ENCODE results near the gene PLCZ1. TPM values are rescaled to one million over a fixed set of nuclear protein-coding genes. Genes with fewer than 3 reads are reported as not detected.

Gene PLCZ1
- total and polyA plus RNA-seq, 2 experiments from 2014 or later, result not detected

GRCh38 chr12:18634382-18634781, 103.4 kb downstream of the PLCZ1 start:
- H3K4me3 ChIP-seq, result no peak overlapping the region
- no peaks in the 10 kb centered on the region for H3K9me3 Mint-ChIP-seq
- H3K4me2 ChIP-seq, result no peak overlapping the region
- no peak overlapping the region for H3K27ac Mint-ChIP-seq
- peaks cover 11% of the 10 kb centered on the region for H3K9me2 ChIP-seq (ENCODE audit: insufficient read depth)
- ATAC-seq (no peak), DNase-seq (ENCODE audit: low spot score) (no peak)
- no peaks in the 10 kb centered on the region for H3K27me3 Mint-ChIP-seq (ENCODE audit: insufficient read depth, low read depth, poor library complexity)
- H4K20me1 ChIP-seq (replicated peaks; ENCODE audit: insufficient read depth), result no peaks in the 10 kb centered on the region
- no peaks in the 10 kb centered on the region; the same call in 2 of the 3 replicates for H3K4me1 Mint-ChIP-seq
- no peak overlapping the region for H2AFZ ChIP-seq
- TF ChIP-seq ZNF462 (CRISPR knock-in tag; IDR thresholded peaks at IDR 0.05) (no peak), NANOG (IDR thresholded peaks at IDR 0.05; ENCODE audit: borderline replicate concordance) (no peak), POLR2AphosphoS5 (IDR thresholded peaks at IDR 0.05; ENCODE audit: low read depth) (no peak), ZNF114 (CRISPR knock-in tag; IDR thresholded peaks at IDR 0.05) (no peak), EZH2phosphoT487 (IDR thresholded peaks at IDR 0.05; ENCODE audit: unreplicated experiment) (no peak), EZH2 (IDR thresholded peaks at IDR 0.05; ENCODE audit: low read depth, unreplicated experiment) (no peak), STAT1 (IDR thresholded peaks at IDR 0.05; ENCODE audit: unreplicated experiment) (no peak)
- H3K27me3 ChIP-seq (ENCODE audit: insufficient read depth), result no peaks in the 10 kb centered on the region
- no peaks in the 10 kb centered on the region for H3K36me3 ChIP-seq (ENCODE audit: insufficient read depth)
- no peaks in the 10 kb centered on the region for H3F3A ChIP-seq (replicated peaks; ENCODE audit: low read depth)
- no peaks in the 10 kb centered on the region for H3K79me2 ChIP-seq (replicated peaks; ENCODE audit: insufficient read depth)
- H3K27ac ChIP-seq (ENCODE audit: low read depth), result no peak overlapping the region
- H3K36me3 Mint-ChIP-seq (ENCODE audit: low read depth), result no peaks in the 10 kb centered on the region
- H3K4me1 ChIP-seq (ENCODE audit: insufficient read depth), result no peaks in the 10 kb centered on the region
- H3K4me3 Mint-ChIP-seq, result no peak overlapping the region

Other genes starting within 250 kb of the PLCZ1 start
- not detected in 2 replicates for gene CAPZA3, start 107 bp upstream of the PLCZ1 start, total RNA-seq (2014; rRNA removed; shearing (Covaris generic))
- not detected in 2 replicates for gene CAPZA3, start 107 bp upstream of the PLCZ1 start, polyA plus RNA-seq (2016; fragmentation: Nextera tagmentation; extraction: Ambion mirVana)

Measured in GM23338 (cell line).